ENCODE data around the gene SLC8B1.

DNA sequence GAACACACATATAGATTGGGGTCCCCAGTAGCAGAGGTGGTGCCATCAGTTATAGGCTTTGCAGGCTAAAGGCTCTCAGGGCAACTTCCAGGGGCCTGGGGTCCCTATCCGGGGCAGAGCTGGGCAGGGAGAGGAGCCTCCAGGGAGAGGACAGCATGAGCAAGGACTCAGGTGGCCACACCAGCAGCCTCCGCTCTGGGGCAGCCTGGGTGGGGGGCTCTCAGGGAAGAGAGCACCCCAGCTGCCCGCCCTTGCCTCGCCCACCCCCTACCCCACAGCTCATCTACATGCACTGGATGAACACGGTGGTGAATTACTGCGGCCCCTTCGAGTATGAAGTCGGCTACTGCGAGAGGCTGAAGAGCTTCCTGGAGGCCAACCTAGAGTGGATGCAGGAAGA is 37.5 kb upstream of the SLC8B1 start:
- TF ChIP-seq, protein P1, sequence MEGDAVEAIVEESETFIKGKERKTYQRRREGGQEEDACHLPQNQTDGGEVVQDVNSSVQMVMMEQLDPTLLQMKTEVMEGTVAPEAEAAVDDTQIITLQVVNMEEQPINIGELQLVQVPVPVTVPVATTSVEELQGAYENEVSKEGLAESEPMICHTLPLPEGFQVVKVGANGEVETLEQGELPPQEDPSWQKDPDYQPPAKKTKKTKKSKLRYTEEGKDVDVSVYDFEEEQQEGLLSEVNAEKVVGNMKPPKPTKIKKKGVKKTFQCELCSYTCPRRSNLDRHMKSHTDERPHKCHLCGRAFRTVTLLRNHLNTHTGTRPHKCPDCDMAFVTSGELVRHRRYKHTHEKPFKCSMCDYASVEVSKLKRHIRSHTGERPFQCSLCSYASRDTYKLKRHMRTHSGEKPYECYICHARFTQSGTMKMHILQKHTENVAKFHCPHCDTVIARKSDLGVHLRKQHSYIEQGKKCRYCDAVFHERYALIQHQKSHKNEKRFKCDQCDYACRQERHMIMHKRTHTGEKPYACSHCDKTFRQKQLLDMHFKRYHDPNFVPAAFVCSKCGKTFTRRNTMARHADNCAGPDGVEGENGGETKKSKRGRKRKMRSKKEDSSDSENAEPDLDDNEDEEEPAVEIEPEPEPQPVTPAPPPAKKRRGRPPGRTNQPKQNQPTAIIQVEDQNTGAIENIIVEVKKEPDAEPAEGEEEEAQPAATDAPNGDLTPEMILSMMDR (conservative IDR thresholded peaks at IDR 0.05; ENCODE audit: low read depth, low read length), result no peak
- no peak for TF ChIP-seq POLR2A (IDR thresholded peaks at IDR 0.05; ENCODE audit: low read depth, low read length)
- no peak for TF ChIP-seq SMC3 (IDR thresholded peaks at IDR 0.05; ENCODE audit: low read depth, low read length)
- TF ChIP-seq MAFK (IDR thresholded peaks at IDR 0.05; ENCODE audit: low read depth, low read length), result no peak
- TF ChIP-seq BHLHE40 (IDR thresholded peaks at IDR 0.05; ENCODE audit: low read depth, low read length), result no peak
- TF ChIP-seq RAD21 (IDR thresholded peaks at IDR 0.05; ENCODE audit: low read length), result no peak

Measured in IMR-90 (cell line).